AG20443 (cell line): ENCODE results near the gene AATF.

Source experiments
- DNase-seq: peaks from one replicate; pipeline ENCODE4 v3.0.0; 2012; ENCODE audit warnings: low spot score, mixed read lengths

The AATF gene, protein sequence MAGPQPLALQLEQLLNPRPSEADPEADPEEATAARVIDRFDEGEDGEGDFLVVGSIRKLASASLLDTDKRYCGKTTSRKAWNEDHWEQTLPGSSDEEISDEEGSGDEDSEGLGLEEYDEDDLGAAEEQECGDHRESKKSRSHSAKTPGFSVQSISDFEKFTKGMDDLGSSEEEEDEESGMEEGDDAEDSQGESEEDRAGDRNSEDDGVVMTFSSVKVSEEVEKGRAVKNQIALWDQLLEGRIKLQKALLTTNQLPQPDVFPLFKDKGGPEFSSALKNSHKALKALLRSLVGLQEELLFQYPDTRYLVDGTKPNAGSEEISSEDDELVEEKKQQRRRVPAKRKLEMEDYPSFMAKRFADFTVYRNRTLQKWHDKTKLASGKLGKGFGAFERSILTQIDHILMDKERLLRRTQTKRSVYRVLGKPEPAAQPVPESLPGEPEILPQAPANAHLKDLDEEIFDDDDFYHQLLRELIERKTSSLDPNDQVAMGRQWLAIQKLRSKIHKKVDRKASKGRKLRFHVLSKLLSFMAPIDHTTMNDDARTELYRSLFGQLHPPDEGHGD

DNA sequence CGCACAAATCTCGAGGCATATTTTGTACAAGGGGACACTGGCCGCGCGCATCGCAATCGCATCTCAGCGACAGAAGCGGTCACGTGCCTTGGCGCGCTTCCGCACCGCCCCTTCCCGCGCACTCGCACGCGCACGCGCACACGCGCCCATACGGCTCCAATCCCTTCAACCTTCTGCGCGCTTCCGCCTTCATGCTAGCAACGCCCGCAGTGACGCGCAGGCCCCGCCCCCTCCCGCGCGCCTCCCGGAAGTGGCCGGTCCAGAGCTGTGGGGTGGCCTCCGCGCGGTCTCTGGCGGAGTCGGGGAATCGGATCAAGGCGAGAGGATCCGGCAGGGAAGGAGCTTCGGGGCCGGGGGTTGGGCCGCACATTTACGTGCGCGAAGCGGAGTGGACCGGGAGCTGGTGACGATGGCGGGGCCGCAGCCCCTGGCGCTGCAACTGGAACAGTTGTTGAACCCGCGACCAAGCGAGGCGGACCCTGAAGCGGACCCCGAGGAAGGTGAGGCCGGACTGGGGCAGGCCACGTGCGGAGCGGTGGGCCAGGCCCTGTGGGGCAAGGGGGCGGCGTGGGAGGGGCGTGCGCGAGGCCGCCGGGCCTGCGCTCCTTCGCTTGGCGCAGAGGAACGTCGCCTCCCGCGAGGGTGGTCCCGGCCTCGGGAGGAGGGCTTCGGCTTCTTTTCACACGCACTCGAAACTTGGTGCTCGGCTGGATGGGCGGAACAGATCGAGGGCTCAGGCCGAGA, at the start of gene AATF:
Gene AATF (plus strand): TSS at position 238 of the 744 bp plus-strand sequence. CDS start 172 bp downstream, at position 410.
- DNase-seq, result peak; percentile 99

DNA sequence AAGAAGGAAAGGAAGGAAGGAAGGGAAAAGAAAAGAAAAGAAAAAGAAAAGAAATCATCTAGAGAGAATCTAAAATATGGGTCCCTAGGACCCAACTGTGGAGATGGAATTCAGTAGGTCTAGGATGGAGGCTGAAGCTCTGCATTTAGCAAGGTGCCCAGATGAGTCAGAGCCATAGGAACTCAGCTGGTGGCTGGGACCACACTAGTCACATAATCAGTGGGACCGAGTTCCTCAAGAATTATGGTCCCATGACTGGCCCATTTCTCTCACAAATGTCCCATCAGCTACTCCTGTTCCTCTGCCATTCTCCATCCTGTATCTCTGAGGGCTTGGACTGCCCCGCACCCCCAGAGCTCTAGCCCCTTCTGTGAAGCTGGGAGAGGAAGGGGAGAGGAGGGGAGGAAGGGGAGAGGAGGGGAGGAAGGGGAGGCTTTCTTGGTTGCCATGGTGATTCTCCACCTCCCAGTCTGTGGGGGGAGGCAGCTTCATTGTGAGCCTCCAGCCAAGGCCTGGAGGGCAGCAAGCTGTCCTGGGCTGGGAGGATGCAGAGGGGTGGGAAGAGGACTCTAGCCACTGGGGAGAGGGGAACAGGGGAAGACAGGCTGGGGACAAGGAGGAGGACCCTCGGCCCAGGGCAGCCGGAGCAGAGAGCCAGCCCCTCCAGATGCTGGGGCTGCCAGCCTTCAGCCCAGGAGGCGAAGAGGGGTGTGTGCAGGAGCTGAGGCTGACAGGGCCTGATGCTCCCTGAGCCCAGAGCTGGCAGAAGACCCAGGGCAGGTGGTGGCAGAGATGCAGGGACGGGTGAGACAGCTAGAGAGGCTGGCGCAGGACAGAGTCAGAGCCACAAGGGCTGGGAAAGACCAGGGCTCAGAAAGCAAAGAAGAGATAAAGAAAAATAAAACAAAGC, 49.2 kb upstream of the AATF start:
- no peak for DNase-seq

DNA sequence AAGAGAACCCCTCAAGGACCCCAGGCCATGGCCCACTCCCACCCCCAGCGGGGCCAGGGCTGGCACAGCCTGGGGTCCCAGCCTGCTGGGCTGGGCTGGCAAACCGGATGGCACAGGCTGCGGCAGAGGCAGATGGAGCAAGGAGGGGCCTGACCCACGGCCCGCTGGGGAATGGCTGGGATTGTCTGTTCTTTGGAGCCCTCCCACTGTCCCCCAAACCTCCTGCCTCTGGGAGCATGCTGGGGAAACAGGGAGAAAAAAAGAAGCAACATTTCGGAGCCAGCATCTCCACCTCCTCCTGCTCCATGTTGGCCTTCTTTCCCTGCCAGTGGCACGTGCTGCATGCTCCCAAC, 48.6 kb upstream of the AATF start:
- no peak for DNase-seq

DNA sequence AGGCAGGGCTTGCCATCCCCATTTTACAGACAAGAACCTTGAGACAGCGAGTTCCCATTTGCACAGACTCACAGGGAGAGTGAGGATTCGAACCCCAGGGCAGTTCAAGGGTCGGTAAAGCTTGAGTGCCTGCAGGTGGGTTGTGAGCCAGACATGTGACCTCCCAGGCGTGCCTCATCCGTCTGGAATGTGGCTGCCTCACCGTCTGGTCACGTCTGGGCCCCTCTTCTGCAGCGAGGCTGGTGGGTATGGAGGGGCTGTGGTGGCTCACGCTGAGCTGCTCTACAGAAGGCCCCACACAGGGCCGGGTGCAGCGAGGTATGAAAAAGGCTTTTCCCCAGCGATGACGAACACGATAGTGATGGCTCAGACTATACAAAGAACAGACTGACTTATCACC, 47.2 kb upstream of the AATF start:
- no peak for DNase-seq

DNA sequence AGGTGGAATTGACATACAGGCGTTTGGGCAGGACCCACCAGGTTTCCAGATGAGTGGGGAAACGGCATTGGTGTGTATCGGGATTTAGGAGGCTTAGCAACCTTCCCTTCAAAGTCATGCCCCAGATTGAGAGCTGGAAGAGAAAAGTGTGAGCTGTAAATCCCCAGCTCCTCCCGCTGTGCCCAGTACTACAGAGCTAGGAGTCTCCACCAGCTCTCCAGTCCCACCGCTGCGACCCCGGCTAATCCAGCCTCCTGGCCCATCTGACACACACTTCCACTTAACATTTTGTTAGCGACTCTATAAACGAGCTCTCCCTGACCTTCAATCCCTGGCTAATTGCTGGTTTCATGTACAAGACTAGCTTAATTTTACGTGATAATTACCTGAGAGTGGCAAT, 41.3 kb upstream of the AATF start:
- no peak for DNase-seq

DNA sequence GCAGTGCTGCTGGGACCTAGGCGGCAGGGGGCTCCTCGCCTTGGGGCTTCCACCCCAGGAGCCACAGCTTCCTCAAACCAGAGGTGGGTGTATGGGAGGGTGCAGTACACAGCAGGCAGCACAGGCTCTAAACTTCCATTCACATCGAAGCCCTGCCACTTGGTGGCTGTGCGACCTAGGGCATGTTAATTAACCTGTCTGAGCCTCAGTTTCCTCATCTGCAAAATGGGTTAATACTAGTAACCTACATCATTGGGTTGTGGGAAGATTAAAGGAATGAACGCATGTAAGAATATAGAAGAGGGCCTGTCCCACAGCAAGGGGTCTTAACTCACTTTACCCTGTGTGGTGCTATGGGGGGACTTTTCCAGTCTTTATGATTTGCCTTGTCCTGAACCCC, 38.2 kb upstream of the AATF start:
- DNase-seq, result no peak

DNA sequence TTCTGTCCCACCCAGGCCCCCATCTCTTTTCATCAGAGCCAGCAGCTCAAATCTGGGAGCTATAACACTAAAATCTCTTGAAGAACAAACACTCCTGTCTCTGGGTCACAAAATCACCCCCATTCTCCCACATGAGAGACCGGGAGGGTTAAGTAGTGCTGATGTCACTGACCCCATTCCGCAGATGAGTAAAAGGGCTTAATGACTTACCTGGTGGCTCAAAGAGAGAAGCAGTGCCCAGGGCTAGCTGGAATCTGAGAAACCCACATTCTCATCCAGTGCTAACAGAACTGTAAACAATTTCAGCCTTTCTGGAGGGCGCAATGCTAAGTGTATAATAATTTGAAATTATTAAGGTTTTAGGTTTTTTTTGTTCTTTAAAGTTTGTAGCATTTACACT, 37.8 kb upstream of the AATF start:
- DNase-seq, result no peak

DNA sequence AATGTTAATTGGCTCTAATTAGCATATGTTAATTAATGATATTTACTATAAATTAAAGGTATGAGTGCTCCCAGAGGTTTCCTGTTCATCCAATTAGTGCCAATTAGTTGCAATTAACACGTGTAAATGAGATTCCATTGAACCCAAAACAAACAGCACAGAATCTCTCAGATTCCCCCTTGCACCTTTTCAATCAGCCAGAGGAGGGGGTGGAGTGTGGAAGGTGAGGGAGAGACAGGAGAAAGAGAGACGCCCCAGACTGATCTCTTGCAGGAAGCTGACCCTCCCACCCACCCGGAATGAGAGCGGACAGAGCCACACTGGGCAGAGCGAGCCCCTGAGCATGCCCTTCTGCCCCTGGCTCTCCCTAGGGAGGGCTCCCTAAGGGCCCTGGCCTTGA, 35.6 kb upstream of the AATF start:
- DNase-seq, result no peak

DNA sequence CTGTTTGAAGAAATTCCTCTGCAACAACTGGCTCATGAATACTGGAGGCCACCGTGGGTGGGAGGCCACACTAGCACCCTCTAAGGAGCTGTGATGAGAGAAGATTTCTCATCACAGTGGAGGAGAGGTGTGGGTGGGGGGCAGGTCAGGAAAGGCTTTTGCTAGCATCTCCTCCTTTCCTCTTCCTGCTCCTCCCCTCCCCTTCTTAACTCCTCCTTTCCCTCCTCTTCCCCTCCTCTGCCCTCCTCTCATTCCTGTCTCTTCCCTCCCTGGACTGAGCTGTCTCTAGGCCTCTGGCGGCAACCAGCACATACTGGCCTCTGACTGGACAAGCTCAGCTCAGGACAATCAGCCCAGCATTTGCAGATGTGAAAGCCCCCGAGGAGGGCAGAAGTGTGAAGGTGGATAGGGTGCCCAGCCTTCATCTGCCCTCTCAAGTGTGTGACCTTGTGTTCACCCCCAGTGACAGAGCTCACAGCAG, 30.5 kb upstream of the AATF start:
- no peak for DNase-seq

DNA sequence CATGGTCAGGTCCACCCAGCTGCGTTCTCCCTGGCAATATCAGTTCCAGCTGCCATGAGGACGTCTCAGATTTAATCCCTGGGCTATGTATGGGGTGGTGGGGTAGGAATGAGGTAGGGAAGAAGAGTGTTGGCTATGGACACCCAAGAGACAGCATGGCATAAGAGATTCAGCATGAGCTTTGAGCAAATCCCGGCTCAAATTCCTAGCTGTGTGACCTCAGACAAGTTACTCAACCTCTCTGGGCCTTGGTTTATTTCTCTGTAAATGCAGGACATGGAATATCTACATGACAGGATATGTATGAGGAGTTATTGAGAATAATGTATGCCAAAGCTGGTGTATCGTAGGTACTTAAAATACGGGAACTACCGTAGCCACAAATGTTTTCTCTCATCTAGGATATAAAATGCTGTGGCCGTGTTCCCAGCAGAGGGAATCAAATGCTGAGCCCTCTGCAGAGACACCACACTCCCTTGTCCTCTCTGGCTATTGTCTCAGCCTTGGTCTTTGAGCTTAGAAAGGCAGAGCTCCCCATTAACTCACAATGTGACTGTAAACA, 29.3 kb upstream of the AATF start:
- DNase-seq, result no peak

DNA sequence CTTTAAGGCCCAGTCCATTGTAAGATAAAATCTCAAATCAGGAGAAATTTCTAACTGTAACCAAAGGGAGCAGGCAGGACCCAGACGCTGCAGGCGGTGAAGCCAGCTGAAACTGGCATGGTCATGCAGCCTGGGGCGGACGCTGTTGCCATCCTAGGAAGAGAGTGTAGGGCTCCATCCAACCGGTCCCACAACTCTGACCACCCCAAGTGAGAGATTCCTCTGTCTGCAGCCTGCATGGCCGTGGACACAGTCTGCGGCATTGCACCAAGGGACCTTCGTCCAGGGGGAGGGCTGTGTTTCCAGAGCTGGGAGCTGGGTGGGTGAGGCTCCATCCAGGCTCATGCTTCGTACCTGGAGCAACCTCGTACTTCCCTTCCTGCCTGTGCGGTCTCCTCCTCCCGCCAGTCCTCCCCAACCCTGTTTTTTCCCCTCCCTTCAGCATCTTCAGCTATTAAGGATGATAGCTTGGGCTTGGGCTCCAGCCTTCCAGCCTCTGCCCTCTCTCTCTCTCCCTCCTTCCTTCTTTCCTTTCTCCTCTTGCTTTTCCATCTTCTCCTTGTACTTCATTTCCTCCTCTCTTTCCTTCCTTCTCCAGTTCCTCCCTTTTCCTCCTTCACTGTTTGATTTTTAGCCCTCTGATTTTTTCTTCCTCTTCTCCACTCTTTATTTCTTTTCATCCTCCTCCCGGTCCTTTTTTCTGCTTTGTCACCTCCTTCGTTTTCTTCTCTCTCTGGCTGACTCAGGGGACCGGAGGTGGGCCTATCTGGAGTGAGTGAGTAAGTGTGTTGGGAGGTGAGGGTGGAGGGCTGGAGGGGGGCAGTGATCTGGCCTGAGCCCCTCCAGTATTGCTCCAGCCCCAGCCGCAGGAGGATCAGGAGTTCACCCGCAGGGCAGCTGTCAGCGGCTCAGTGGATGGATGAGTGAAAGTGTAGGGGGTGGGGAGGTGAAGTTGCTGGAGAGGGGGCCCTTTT, 28.4 kb upstream of the AATF start:
- no peak for DNase-seq

DNA sequence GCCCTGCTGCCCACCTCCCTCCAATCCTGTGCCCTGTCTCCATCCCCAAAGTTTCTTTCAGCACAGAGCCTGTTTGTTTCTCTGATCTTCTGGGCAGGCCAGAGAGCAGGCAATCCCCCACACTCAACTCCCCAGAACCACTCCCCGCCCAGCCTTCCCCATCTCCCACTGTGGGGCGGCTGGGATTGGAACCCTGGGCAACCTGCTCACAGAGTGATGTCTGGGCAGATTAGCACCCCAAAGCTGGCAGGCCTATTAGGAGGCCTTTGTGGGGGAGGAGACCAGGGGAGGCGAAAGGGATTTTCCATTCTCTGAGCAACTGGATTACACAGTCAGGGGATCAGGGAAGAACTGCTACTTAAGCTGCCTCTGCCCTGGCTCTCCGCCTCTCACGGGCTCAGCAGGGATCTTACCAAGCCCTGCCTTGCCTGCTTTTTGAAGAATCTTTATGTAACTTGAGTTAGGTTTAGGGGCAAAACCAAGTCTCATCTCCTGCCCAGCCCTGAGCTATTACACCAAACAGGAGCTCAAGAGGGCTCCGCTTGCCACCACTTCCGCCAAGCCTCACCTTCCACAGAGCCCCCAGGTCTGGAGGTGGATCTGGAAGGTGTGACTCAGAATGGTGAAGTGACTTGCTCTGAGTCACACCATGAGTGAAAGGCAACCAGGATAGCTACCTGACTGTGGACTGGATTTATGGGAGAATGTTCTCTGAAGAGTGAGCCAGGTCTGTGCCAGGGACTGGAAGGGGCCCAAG, 27.5 kb upstream of the AATF start:
- no peak for DNase-seq

DNA sequence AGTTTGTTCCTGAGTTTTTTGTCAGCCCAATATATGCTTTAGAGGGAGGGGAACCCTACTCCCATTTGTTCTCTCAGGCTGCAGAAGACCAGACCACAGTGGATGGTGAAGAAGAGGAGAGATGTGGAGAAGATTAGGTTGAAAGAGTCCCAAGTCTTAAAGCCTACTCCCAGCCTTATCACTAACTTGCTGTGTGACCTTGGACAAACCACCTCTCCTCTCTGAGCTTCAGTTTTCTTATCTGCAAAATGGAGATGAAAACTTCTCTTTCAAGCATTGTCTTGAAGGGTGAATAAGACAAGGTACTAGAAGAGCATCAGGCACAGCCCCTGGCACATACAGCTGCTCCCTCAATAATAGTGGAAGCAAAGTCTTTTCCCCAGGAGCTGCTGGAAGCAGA, 26.6 kb upstream of the AATF start:
- DNase-seq, result no peak

DNA sequence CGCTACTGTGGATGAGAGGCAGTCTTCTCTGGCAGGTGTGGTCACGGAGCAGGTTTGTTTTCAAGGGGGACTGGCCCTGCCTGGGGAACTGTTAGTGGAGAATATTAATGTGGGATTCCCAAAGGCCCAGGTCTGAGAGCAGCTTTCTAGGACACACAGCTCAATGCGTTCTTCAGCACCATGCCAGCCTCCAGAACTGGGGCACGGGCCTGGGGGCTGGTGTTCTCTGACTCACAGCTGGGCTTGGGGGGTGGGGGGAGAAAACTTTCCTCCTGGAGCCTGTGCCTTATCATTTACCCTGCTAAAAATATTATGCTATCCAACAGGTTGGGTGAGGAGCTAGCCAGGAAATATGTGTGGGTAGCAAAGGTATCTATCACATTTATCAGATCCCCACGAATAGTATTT, 24.9 kb upstream of the AATF start:
- no peak for DNase-seq

DNA sequence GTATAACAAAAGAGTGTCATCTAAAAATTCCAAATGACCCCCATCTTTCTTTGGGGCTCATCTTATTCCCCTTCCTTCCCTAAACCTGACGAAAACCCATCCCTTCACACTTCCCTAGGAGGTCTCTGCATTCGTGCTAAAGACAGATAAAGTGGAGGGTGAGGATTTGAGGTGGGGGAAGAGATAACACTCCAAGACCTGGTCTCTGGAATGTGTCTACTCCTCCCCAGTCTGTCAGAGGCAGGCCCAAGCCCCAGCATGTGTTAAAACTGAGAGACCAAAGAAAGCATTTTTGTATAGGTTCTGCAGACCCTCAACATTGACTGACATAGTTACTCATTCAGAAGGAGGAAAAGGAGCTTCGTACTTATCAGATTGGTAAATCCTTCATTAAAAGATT, 22.5 kb upstream of the AATF start:
- DNase-seq, result no peak

DNA sequence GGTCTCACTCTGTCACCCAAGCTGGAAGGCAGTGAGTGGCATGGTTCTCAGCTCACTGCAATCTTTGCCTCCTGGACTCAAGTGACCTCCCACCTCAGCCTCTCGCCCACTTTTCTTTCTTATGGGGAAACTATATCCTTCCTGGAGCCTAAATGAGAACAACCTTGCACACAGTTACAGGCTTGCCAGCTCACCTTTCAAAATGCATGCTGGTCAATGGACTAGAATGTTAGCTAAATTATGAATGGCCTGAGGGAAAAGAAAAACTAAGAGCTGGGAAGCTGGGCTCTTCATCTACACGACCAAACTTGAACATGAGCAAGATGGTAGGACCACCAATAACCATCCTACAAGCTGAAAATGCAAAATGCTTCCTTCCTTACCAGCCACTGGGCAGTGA, 22.1 kb upstream of the AATF start:
- DNase-seq, result no peak

DNA sequence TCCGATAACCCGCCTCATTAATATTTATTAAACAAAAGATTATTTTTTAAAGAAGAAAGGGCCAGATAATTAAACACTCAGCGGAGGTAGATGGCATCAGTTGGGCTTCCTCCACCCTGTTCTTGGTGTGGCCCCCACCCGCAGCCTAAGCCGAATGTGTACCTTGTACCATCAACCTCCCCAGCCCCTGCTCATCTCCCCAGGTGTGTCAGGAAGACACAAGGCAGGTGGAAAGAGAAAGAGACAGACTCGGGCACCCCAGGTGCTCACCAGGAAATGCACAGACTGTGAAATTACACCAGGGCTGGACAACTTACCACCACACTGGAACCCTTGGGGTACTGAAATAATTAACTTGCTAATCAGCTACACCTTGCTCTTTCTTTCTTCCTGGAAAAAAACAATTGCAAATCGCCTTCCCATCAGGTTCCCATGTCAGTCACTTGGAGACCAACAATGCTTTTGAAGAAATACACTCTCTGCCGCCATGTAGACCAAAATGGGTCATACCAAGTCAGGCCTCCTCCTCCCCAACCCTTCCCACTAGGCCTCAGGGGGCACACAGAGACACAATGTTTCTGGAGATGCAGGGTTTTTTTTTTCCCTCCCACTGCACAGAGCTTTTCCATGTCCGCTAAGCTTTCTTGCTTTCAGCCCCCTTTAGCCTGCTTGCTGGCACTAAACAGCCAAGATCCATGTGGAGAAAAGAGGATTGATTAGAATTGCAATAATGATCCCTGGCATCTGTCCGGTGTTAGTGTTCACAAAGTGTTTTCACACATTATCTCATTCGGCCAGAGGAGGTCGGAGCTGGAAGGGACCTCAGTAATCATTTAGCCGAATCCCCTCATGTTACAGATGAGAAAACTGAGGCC, 20.0 kb upstream of the AATF start:
- no peak for DNase-seq

DNA sequence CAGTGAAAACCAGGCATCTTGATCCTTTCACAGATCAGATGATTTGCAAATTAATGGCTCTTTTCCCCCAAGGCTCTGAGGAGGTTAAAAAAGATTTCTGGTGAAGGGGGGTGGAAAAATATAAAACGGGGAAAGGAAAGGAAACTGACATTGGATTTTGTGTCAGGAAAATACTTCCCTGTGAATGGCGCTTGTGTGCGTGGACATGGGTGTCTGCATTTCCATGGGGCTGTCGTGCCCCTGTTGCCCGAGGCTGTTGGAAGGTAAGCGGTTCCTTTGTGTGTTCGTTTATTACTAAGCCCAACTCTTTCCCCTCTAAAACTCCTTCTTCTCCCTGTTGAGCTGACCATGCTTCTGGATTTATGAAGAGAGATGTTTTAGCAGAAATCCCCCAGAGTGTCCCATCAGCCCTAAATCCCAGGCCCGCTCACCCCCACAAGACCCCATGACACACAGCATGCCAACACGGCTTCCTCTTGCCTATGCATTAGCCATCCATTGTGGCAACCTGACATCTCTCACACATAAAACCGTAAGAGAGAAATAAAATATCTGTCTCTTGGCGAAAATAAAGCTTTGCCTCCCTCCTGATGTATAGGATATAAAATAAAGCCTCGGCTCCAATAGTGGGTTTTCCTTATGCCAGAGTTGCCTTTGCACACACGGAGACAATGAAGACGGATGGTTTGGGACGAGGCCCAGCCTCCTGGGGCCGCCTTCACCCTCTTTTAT, 18.7 kb upstream of the AATF start:
- no peak for DNase-seq
